ENCODE results near the gene CBX1.
A peak's percentile ranks its signal among the peaks of the same experiment; 100 is the strongest.
"Not testable (repeated sequence)": the region's sequence is repeated elsewhere in the genome, so short reads cannot be mapped to it uniquely, and the experiment has no call there.

CBX1 gene

GRCh38 chr17:48073566-48074094 is 27.6 kb downstream of the CBX1 start:
- DNase-seq (ENCODE audit: low read depth in 2 of 2) = not testable (repeated sequence)

- not testable (repeated sequence) for DNase-seq (ENCODE audit: low read depth in 2 of 2)
Measured at GRCh38 chr17:48072811-48073210, 28.5 kb downstream of the CBX1 start.

DNA sequence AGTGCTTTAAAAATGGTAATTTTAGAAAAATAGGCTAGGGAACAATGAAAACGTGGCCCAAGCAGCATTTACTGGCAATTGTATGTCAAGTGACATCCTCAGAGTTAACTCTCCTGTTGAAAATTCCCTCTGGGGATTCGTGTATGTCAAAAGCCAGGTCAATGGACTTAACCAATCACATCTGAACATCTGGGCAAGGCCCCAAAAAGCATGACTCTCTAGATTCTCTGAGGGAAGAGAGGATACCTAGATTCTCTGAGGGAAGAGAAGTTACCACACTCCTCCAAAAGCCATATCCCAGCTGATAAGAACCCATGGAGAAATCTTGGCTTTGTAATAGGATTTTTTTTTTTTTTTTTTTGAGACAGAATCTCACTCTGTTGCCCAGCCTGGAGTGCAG is 29.6 kb downstream of the CBX1 start:
- no peak for DNase-seq (ENCODE audit: low read depth in 2 of 2)

GRCh38 chr17:48070195-48070594 is 31.1 kb downstream of the CBX1 start:
- no peak for DNase-seq (ENCODE audit: low read depth in 2 of 2)

DNA sequence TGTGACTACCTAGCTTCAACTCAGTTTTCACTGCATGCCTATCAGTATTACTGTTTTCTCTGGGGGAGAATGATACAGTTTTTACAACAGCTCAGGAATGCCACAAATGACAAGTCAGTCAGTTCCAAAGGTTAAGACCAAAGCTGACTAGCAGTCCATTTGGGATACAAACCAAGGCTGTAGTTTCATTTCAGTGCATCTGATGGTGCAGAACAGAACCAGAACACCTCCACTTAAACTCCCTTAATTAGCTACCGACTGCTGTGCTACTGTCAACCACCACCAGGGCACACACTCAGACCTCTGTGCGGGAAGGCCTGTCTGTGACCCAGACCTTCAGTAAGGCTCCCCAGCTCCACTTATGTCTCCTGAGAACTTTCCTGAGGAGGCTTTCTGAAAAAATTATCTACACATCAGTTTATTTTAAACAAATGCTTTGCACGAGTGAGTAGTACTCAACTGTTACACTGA is 32.8 kb downstream of the CBX1 start:
- no peak for DNase-seq (ENCODE audit: low read depth in 2 of 2)

DNA sequence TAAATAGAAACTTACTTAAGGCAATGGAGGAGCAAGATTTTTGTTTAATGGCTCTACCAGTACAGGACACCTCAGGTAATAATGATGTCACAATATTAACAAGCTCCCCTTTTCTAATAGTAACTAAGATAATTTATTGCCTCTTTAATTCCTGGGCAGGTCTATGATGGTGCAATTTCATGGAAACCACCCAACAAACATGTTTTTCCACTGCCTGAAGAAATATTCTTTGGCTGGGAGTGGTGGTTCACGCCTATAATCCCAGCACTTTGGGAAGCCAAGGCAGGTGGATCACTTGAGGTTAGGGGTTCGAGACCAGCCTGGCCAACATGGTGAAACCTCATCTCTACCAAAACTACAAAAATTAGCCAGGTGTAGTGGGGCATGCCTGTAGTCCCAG is 33.5 kb downstream of the CBX1 start:
- DNase-seq (ENCODE audit: low read depth in 2 of 2) = not testable (repeated sequence)

DNA sequence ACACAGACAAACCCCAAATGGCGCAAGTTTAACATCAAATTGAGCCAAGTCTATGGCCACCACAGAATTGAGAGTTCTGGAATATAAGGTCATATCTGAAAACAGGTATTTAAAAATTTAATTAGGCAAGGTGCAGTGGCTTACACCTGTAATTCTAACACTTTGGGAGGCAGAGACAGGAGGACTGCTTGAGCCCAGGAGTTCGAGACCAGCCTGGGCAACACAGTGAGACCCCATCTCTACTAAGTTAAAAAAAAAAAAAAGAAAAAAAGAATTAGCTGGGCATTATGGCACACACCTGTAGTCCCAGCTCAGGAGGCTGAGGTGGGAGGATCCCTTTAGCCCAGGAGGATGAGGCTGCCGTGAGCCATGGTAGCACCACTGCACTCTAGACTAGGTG is 34.0 kb downstream of the CBX1 start:
- no peak for DNase-seq (ENCODE audit: low read depth in 2 of 2)

- DNase-seq (ENCODE audit: low read depth in 2 of 2) = no peak
Measured at GRCh38 chr17:48066656-48067055, 34.6 kb downstream of the CBX1 start.

- no peak for DNase-seq (ENCODE audit: low read depth in 2 of 2)
Measured at GRCh38 chr17:48066192-48066591, 35.1 kb downstream of the CBX1 start.

DNA sequence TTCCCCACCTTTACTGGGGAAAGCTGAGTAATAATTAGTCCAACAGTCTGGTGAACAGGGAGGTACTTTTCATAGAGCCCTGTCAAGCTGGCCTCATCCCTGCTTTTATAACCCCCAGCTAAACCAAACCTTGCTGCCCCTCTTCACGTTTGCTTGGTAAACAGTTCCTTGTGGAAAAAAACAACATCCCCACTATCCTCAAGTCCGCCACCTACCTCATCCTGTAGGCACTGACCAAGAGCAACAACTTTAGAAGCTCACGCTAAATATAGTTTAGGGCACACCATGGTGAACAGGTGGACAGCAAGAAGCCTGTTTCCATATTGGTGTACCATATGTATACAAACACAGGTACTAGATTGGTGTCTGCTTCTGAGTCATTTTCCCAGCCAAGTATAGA is 36.6 kb downstream of the CBX1 start:
- DNase-seq (ENCODE audit: low read depth in 2 of 2) = no peak

DNA sequence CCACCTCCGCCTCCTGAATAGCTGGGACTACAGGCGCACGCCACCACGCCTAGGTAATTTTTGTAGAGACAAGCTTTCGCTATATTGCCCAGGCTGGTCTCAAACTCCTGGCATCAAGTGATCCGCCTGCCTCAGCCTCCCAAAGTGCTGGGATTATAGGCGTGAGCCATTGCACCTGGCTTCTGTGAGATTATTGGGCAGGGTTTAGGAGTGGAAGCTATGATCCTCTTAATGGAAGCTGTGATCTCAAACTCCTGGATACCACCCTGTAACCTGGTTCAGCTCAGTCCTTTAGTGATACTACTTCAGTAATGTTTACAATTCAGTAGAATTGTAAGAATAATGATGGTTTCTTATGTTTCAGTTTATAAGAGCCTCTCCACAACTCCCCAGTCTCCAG is 39.0 kb downstream of the CBX1 start:
- DNase-seq (ENCODE audit: low read depth in 2 of 2) = no peak

DNA sequence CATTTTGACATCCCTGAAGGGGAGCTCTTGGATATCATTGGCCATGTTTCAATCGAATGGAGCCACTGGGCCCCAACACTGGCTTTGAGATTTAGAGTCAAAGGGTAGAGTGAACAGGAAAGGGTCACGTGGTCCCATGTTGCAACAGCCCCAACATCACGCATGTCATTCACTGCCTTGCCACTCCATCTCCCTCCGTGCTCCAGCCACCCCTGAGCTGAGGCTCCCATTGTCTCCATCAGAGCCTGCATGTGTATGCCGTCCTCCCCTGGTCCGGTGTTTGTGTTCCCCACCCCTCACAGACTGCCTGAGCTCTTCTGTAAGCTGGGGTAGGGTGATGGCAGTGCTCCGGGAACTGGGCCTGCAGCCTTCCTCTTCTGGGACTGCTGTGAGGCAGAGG is 41.0 kb downstream of the CBX1 start:
- DNase-seq (ENCODE audit: low read depth in 2 of 2) = no peak

DNA sequence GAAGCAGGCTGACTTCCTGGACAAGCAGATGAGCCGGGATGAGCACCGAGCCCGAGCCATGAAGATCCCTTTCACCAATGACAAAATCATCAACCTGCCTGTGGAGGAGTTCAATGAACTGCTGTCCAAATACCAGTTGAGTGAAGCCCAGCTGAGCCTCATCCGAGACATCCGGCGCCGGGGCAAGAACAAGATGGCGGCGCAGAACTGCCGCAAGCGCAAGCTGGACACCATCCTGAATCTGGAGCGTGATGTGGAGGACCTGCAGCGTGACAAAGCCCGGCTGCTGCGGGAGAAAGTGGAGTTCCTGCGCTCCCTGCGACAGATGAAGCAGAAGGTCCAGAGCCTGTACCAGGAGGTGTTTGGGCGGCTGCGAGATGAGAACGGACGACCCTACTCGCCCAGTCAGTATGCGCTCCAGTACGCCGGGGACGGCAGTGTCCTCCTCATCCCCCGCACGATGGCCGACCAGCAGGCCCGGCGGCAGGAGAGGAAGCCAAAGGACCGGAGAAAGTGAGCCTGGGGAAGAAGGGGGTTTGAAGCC is 42.1 kb downstream of the CBX1 start:
- no peak for DNase-seq (ENCODE audit: low read depth in 2 of 2)

DNA sequence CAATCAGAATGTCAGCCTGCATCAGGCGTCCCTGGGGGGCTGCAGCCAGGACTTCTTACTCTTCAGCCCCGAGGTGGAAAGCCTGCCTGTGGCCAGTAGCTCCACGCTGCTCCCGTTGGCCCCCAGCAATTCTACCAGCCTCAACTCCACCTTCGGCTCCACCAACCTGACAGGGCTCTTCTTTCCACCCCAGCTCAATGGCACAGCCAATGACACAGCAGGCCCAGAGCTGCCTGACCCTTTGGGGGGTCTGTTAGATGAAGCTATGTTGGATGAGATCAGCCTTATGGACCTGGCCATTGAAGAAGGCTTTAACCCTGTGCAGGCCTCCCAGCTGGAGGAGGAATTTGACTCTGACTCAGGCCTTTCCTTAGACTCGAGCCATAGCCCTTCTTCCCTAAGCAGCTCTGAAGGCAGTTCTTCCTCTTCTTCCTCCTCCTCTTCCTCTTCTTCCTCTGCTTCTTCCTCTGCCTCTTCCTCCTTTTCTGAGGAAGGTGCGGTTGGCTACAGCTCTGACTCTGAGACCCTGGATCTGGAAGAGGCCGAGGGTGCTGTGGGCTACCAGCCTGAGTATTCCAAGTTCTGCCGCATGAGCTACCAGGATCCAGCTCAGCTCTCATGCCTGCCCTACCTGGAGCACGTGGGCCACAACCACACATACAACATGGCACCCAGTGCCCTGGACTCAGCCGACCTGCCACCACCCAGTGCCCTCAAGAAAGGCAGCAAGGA is 42.7 kb downstream of the CBX1 start:
- no peak for DNase-seq (ENCODE audit: low read depth in 2 of 2)

- DNase-seq (ENCODE audit: low read depth in 2 of 2) = no peak
Measured at GRCh38 chr17:48057626-48058025, 43.7 kb downstream of the CBX1 start.

GRCh38 chr17:48056879-48057278 is 44.4 kb downstream of the CBX1 start:
- DNase-seq (ENCODE audit: low read depth in 2 of 2) = no peak

GRCh38 chr17:48056246-48056745 is 45.0 kb downstream of the CBX1 start:
- no peak for DNase-seq (ENCODE audit: low read depth in 2 of 2)

GRCh38 chr17:48055531-48056245 is 45.6 kb downstream of the CBX1 start:
- peak; percentile 81 to 85 for DNase-seq (ENCODE audit: low read depth in 2 of 2)

DNA sequence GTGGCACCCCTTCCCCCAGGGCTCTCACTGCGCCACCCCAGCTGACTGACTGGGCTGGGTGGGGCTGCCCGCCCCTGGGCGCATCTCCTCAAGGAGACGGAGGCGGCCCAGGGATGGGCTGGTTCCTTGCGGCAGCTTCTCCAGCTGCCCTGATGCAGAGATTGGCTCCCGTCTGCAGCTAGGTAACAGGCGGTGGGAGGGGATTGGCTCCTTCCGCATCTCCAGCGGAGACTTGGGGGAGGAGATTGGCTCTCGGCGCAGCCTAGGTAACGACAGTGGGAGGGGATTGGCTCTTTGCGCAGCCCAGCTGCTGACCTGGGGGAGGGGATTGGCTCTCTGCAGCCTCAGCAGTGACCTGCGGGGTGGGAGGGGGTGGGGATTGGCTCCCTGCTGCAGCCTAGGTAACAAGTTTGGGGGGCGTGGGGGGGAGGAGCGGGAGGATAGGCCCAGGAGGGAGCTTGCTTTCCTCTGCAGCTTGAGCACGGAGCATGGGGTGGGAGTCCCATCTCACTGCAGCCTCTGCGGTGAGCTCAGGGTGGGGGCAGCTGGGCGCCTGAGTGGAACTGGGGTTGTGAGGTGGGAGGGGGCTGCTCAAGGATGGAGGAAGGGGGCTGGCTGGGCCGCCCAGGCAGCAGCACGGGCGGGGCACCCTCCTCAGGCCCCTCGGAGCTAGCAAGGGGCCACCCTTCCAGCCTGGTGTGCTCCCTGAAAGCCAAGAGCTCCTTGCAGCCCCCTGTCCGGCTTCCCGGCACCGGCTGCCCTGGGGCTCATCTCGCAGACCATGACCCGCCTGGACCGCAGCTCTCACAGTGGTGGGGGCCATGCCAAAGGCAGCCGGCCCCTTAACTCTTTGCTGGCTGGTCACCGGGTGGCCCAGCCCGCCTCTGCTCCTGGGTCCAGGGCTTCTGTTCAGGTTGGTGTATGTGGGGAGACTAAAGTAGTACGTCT is 46.8 kb downstream of the CBX1 start:
- DNase-seq (ENCODE audit: low read depth in 2 of 2) = no peak

DNA sequence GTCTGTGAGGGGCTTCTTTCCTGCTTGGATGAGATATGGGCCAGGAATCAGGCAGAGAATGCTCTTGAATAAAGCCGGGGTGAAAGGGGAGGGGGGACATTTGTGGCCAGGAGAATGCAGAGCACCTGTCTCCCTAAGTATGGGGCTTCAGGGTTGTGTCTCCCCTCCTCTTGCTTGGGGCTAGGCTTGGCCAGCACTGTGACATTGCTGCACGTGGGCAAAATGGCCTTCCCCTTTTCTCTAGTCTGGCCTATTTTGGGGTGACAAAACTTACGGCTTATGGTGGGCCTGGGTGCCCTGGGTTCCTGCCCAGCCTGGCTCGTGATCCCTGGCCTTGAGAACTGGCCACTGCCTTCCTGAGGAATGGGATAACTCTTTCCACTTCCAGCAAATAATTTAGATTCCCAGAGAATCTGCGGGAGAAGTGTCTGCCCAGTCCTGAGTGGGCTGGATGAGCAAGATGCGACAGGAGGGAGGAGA is 47.5 kb downstream of the CBX1 start:
- no peak for DNase-seq (ENCODE audit: low read depth in 2 of 2)

All from fibroblast of skin of left biceps (primary cell).